Measurements from ENCODE around the gene SOWAHA. TPM values are rescaled to one million over a fixed set of nuclear protein-coding genes. Genes with fewer than 3 reads are reported as not detected.

Gene SOWAHA
- total RNA-seq, 1 experiment from 2014 or later, result 0.39 TPM

- H3K4me3 ChIP-seq (replicated peaks in 1 of 2; ENCODE audit: low read depth in 1 of 2, low read length in 2 of 2), result no peak overlapping the region
- H4K20me1 ChIP-seq (ENCODE audit: insufficient read depth), result no peaks in the 10 kb centered on the region
- no peaks in the 10 kb centered on the region for H3K9me2 ChIP-seq (ENCODE audit: insufficient read depth)
- H3K27ac ChIP-seq (ENCODE audit: low read depth, low read length), result no peak overlapping the region
- no peaks in the 10 kb centered on the region for H3K36me3 ChIP-seq (ENCODE audit: control insufficient read depth in 1 of 2, insufficient read depth in 2 of 2, low read length in 2 of 2)
- peaks cover 0 to 8% of the 10 kb centered on the region in 2 experiments; a peak in 3 of 4 replicates for H3K4me1 ChIP-seq (ENCODE audit: control insufficient read depth in 1 of 2, insufficient read depth in 2 of 2, low read length in 2 of 2)
- ATAC-seq (no peak), DNase-seq (ENCODE audit: low read depth, low spot score) (no peak)
- H3K9me3 ChIP-seq (ENCODE audit: control insufficient read depth in 1 of 2, insufficient read depth in 1 of 2, low read depth in 1 of 2, low read length in 2 of 2), result no peaks in the 10 kb centered on the region
- H2AFZ ChIP-seq (ENCODE audit: low read depth, low read length, poor library complexity, severe bottlenecking), result no peak overlapping the region
- no peak overlapping the region for H3K9ac ChIP-seq (ENCODE audit: low read length)
- POLR2A ChIA-PET, result no interaction called here
- RAD21 ChIA-PET (ENCODE audit: low non-redundant PET in 1 of 2, low total read pairs in 2 of 2, uncharacterized antibody in 2 of 2, unreplicated experiment in 2 of 2), result no interaction called here
- no peak overlapping the region for H3K4me2 ChIP-seq (ENCODE audit: low read length)
- H3K79me2 ChIP-seq (ENCODE audit: insufficient read depth, low read length), result no peaks in the 10 kb centered on the region
- CTCF ChIA-PET, result no interaction called here
- H3K27me3 ChIP-seq (ENCODE audit: insufficient read depth, low read length), result no peaks in the 10 kb centered on the region
- intact Hi-C loops (cut with micrococcal nuclease), result no loop called here
- TF ChIP-seq, protein P1, sequence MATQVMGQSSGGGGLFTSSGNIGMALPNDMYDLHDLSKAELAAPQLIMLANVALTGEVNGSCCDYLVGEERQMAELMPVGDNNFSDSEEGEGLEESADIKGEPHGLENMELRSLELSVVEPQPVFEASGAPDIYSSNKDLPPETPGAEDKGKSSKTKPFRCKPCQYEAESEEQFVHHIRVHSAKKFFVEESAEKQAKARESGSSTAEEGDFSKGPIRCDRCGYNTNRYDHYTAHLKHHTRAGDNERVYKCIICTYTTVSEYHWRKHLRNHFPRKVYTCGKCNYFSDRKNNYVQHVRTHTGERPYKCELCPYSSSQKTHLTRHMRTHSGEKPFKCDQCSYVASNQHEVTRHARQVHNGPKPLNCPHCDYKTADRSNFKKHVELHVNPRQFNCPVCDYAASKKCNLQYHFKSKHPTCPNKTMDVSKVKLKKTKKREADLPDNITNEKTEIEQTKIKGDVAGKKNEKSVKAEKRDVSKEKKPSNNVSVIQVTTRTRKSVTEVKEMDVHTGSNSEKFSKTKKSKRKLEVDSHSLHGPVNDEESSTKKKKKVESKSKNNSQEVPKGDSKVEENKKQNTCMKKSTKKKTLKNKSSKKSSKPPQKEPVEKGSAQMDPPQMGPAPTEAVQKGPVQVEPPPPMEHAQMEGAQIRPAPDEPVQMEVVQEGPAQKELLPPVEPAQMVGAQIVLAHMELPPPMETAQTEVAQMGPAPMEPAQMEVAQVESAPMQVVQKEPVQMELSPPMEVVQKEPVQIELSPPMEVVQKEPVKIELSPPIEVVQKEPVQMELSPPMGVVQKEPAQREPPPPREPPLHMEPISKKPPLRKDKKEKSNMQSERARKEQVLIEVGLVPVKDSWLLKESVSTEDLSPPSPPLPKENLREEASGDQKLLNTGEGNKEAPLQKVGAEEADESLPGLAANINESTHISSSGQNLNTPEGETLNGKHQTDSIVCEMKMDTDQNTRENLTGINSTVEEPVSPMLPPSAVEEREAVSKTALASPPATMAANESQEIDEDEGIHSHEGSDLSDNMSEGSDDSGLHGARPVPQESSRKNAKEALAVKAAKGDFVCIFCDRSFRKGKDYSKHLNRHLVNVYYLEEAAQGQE (IDR thresholded peaks at IDR 0.05; ENCODE audit: low read depth), result no peak
- TF ChIP-seq ATF3 (IDR thresholded peaks at IDR 0.05) (no peak), MAX (IDR thresholded peaks at IDR 0.05) (no peak), CTCF (IDR thresholded peaks at IDR 0.05 in 2 of 3, conservative IDR thresholded peaks at IDR 0.05 in 1 of 3; ENCODE audit: borderline replicate concordance in 1 of 3, insufficient read depth in 1 of 3, low read depth in 2 of 3, low read length in 2 of 3) (no peak), ELF1 (IDR thresholded peaks at IDR 0.05; ENCODE audit: borderline replicate concordance, low read depth) (no peak), FOSL1 (IDR thresholded peaks at IDR 0.05; ENCODE audit: low read depth) (no peak), YY1 (IDR thresholded peaks at IDR 0.05; ENCODE audit: extremely low read depth, insufficient replicate concordance, low read depth, low read length) (no peak), ZNF274 (IDR thresholded peaks at IDR 0.05; ENCODE audit: low read depth, low read length) (no peak), ZFX (IDR thresholded peaks at IDR 0.05) (no peak), CBX3 (IDR thresholded peaks at IDR 0.05; ENCODE audit: low read depth) (no peak), CEBPB (IDR thresholded peaks at IDR 0.05; ENCODE audit: low read depth) (no peak), SIN3A (IDR thresholded peaks at IDR 0.05; ENCODE audit: low read depth) (no peak), RAD21 (IDR thresholded peaks at IDR 0.05; ENCODE audit: low read depth) (no peak), SP1 (IDR thresholded peaks at IDR 0.05; ENCODE audit: low read depth) (no peak), POLR2A (IDR thresholded peaks at IDR 0.05; ENCODE audit: borderline replicate concordance, extremely low read depth, insufficient read depth, insufficient read length) (no peak)
- no TSS peak for BruUV-seq (replicated peaks)
Observed at GRCh38 chr5:132785365-132785764, 27.7 kb upstream of the SOWAHA start.

Data from HCT116 (cell line).